HepG2 (cell line): ENCODE measurements around the gene ID3. TPM values are rescaled to one million over a fixed set of nuclear protein-coding genes. Genes with fewer than 3 reads are reported as not detected.

Experiments
- CREM ChIP-seq, 2 experiments: sonication (generic) in 1 of 2; formaldehyde crosslinking in 1 of 2; IDR thresholded peaks; 2 replicates each; pipeline versions ENCODE4 v1.4.0 to v1.6.1; 2016 to 2020; ENCODE audit warnings: antibody characterized with exemption in 1 of 2, mild to moderate bottlenecking in 1 of 2, missing genetic modification reagents in 1 of 2
- GATAD2A ChIP-seq: IDR thresholded peaks from 2 replicates; pipeline ENCODE4 v1.6.1; 2016
- HMG20B ChIP-seq: conservative IDR thresholded peaks from 2 replicates; pipeline ENCODE4 v1.6.1; 2016; ENCODE audit warnings: missing genetic modification reagents, missing compliant biosample characterization
- KDM5A ChIP-seq: fragments of 200-600 bp; sonication (generic); IDR thresholded peaks from 2 replicates; pipeline ENCODE4 v1.7.0; 2018; ENCODE audit warnings: antibody characterized with exemption, mild to moderate bottlenecking, low read length, borderline replicate concordance
- KLF12 ChIP-seq: sonication (generic); formaldehyde crosslinking; IDR thresholded peaks from 2 replicates; pipeline ENCODE4 v1.4.0; 2020; ENCODE audit warnings: missing genetic modification reagents, borderline replicate concordance
- MLLT10 ChIP-seq: sonication (generic); formaldehyde crosslinking; IDR thresholded peaks from 2 replicates; pipeline ENCODE4 v1.4.0; 2020; ENCODE audit warnings: missing genetic modification reagents
- PCBP2 ChIP-seq: fragments of 200-400 bp; formaldehyde crosslinking; optimal IDR thresholded peaks from 2 replicates; pipeline ENCODE3; 2018; ENCODE audit warnings: low read length, low read depth; ENCODE audit not compliant: poor library complexity, severe bottlenecking
- SNAPC2 ChIP-seq: sonication (generic); formaldehyde crosslinking; IDR thresholded peaks from 2 replicates; pipeline ENCODE4 v1.8.1; 2022; ENCODE audit warnings: mild to moderate bottlenecking, missing genetic modification reagents
- SP5 ChIP-seq: IDR thresholded peaks from 2 replicates; pipeline ENCODE4 v1.6.1; 2016; ENCODE audit warnings: low read depth, borderline replicate concordance
- ZFYVE20 ChIP-seq: sonication (generic); formaldehyde crosslinking; IDR thresholded peaks from 2 replicates; pipeline ENCODE4 v1.8.0; 2023; ENCODE audit warnings: low read depth, mild to moderate bottlenecking, moderate library complexity, missing genetic modification reagents, borderline replicate concordance
- ZKSCAN8 ChIP-seq: IDR thresholded peaks from 2 replicates; pipeline ENCODE4 v1.6.1; 2016; ENCODE audit warnings: borderline replicate concordance, missing genetic modification reagents, missing compliant biosample characterization
- ZNF282 ChIP-seq: fragments of 450-650 bp; IDR thresholded peaks from 2 replicates; pipeline ENCODE4 v1.6.1; 2018; ENCODE audit not compliant: partially characterized antibody
- ZNF292 ChIP-seq: sonication (generic); formaldehyde crosslinking; IDR thresholded peaks from 2 replicates; pipeline ENCODE4 v1.8.1; 2022; ENCODE audit warnings: mild to moderate bottlenecking, low read depth, missing genetic modification reagents, borderline replicate concordance
- ZNF350 ChIP-seq: sonication (generic); formaldehyde crosslinking; IDR thresholded peaks from 2 replicates; pipeline ENCODE4 v1.4.0; 2020; ENCODE audit warnings: mild to moderate bottlenecking, low read depth, missing genetic modification reagents, borderline replicate concordance
- ZNF430 ChIP-seq: sonication (generic); formaldehyde crosslinking; IDR thresholded peaks from 2 replicates; pipeline ENCODE4 v1.9.0; 2021; ENCODE audit warnings: mild to moderate bottlenecking, missing genetic modification reagents
- polyA plus RNA-seq, 8 experiments: library from polyadenylated mRNA; depleted of rRNA in 3 of 8; stranded (reverse) in 7 of 8; unstranded in 1 of 8; fragments of >200 nt; fragmentation: Illumina TruSeq in 4 of 8; extraction: Trizol in 4 of 8; gene quantifications; 2 replicates each; pipeline versions ENCODE4 v1.2.1 to v1.2.3, GENCODE V29; 2011 to 2016; ENCODE audit warnings: low read depth in 4 of 8, missing spikeins in 1 of 8, mixed read lengths in 1 of 8; ENCODE audit not compliant: insufficient read depth in 1 of 8
- total RNA-seq, 5 experiments: library from RNA; depleted of rRNA; stranded (reverse); fragments of >200 nt; fragmentation: Illumina TruSeq; extraction: Trizol; gene quantifications; 2 replicates each; pipeline ENCODE4 v1.2.3, GENCODE V29; 2016; ENCODE audit warnings: low read depth in 1 of 5
- TF ChIP-seq, protein P1 (sequence below): sonication (generic); formaldehyde crosslinking; IDR thresholded peaks from 2 replicates; pipeline ENCODE4 v1.5.1; 2020; ENCODE audit warnings: missing genetic modification reagents, mild to moderate bottlenecking, borderline replicate concordance
- TF ChIP-seq, protein P2 (sequence below): sonication (generic); formaldehyde crosslinking; IDR thresholded peaks from 2 replicates; pipeline ENCODE4 v1.4.0; 2020; ENCODE audit warnings: mild to moderate bottlenecking, missing genetic modification reagents
- TF ChIP-seq, protein P3 (sequence below): sonication (generic); formaldehyde crosslinking; IDR thresholded peaks from 2 replicates; pipeline ENCODE4 v1.4.0; 2020; ENCODE audit warnings: missing genetic modification reagents, borderline replicate concordance
- TF ChIP-seq, protein P4 (sequence below): IDR thresholded peaks from 2 replicates; pipeline ENCODE4 v1.6.1; 2016; ENCODE audit warnings: low read depth, control low read depth

The ID3 gene
- total and polyA plus RNA-seq, 2 of the 13 experiments (the other 11 are each of a cell fraction or from before 2014, with no cell fraction given): 64.8 to 115 TPM

DNA sequence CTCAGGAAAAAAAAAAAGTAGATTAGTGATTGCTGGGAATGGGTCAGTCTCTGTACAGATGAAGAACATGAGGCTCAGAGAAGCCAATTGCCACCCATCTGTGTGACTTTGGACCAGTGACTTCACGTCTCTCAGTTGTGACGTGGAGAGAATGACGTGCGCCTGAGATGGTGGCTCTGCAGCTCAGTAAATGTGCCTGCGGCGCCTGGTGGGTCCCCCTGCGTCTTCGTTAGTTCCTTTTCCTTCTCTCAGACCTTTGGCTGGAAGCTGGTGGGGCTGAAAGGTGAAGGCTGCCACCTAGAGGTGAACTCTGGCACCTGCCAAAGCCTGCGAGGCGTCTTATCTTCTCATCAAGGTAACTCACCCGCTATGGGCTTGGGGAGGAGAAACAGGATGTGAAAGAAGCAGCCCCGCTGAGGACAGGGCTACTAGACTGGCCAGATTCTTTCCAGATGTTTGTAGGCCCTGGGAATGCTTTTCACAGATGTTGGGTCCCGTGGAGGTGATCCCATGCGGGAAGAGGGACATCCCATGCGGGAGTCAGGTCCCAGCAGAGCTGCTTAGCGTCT lies 19.5 kb downstream of the ID3 start (continued):
- no peak for TF ChIP-seq ZNF430 (CRISPR knock-in tag)
- TF ChIP-seq ZNF350: peak; percentile 62; the same call in 1 of the 2 replicates
- TF ChIP-seq ZNF292 (CRISPR knock-in tag): no peak
- no peak for TF ChIP-seq SNAPC2
- no peak for TF ChIP-seq MLLT10
- no peak for TF ChIP-seq HMG20B (CRISPR knock-in tag)
- peak; percentile 61 for TF ChIP-seq GATAD2A
- TF ChIP-seq CREM (IDR thresholded peaks at IDR 0.05): no peak; the same call in 1 of the 2 replicates
- TF ChIP-seq CREM (CRISPR knock-in tag; IDR thresholded peaks at IDR 0.05): no peak
- no peak for TF ChIP-seq ZFYVE20 (CRISPR knock-in tag)
- TF ChIP-seq SP5 (CRISPR knock-in tag): peak; percentile 21; the same call in 1 of the 2 replicates
- TF ChIP-seq, protein P1, sequence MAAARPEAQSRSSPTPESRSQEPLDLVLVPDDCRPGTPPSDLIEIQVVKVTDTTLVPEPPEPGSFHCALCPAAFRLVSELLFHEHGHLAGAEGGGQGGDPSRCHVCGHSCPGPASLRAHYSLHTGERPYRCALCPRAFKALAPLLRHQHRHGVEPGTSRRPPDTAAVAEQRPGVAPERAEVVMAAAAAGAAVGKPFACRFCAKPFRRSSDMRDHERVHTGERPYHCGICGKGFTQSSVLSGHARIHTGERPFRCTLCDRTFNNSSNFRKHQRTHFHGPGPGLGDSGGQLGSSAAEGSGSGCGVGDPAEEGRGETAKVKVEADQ (CRISPR knock-in tag): no peak
- no peak for TF ChIP-seq KDM5A
- TF ChIP-seq, protein P2, sequence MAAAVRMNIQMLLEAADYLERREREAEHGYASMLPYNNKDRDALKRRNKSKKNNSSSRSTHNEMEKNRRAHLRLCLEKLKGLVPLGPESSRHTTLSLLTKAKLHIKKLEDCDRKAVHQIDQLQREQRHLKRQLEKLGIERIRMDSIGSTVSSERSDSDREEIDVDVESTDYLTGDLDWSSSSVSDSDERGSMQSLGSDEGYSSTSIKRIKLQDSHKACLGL (CRISPR knock-in tag): no peak
- TF ChIP-seq KLF12 (CRISPR knock-in tag): no peak
- TF ChIP-seq ZKSCAN8 (CRISPR knock-in tag): peak; percentile 56; the same call in 1 of the 2 replicates
- TF ChIP-seq, protein P3, sequence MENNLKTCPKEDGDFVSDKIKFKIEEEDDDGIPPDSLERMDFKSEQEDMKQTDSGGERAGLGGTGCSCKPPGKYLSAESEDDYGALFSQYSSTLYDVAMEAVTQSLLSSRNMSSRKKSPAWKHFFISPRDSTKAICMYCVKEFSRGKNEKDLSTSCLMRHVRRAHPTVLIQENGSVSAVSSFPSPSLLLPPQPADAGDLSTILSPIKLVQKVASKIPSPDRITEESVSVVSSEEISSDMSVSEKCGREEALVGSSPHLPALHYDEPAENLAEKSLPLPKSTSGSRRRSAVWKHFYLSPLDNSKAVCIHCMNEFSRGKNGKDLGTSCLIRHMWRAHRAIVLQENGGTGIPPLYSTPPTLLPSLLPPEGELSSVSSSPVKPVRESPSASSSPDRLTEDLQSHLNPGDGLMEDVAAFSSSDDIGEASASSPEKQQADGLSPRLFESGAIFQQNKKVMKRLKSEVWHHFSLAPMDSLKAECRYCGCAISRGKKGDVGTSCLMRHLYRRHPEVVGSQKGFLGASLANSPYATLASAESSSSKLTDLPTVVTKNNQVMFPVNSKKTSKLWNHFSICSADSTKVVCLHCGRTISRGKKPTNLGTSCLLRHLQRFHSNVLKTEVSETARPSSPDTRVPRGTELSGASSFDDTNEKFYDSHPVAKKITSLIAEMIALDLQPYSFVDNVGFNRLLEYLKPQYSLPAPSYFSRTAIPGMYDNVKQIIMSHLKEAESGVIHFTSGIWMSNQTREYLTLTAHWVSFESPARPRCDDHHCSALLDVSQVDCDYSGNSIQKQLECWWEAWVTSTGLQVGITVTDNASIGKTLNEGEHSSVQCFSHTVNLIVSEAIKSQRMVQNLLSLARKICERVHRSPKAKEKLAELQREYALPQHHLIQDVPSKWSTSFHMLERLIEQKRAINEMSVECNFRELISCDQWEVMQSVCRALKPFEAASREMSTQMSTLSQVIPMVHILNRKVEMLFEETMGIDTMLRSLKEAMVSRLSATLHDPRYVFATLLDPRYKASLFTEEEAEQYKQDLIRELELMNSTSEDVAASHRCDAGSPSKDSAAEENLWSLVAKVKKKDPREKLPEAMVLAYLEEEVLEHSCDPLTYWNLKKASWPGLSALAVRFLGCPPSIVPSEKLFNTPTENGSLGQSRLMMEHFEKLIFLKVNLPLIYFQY (CRISPR knock-in tag): no peak
- no peak for TF ChIP-seq ZNF282
- TF ChIP-seq PCBP2: no peak
- TF ChIP-seq, protein P4, sequence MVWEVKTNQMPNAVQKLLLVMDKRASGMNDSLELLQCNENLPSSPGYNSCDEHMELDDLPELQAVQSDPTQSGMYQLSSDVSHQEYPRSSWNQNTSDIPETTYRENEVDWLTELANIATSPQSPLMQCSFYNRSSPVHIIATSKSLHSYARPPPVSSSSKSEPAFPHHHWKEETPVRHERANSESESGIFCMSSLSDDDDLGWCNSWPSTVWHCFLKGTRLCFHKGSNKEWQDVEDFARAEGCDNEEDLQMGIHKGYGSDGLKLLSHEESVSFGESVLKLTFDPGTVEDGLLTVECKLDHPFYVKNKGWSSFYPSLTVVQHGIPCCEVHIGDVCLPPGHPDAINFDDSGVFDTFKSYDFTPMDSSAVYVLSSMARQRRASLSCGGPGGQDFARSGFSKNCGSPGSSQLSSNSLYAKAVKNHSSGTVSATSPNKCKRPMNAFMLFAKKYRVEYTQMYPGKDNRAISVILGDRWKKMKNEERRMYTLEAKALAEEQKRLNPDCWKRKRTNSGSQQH (CRISPR knock-in tag): 0 out of 2 replicates have a peak, but pooled peaks have one; percentile 37
